ENCODE data around the gene GPR150. TPM values are rescaled to one million over a fixed set of nuclear protein-coding genes. Genes with fewer than 3 reads are reported as not detected.

GPR150 gene
- total RNA-seq, 2 experiments from 2014 or later = 0.60 to 0.75 TPM

DNA sequence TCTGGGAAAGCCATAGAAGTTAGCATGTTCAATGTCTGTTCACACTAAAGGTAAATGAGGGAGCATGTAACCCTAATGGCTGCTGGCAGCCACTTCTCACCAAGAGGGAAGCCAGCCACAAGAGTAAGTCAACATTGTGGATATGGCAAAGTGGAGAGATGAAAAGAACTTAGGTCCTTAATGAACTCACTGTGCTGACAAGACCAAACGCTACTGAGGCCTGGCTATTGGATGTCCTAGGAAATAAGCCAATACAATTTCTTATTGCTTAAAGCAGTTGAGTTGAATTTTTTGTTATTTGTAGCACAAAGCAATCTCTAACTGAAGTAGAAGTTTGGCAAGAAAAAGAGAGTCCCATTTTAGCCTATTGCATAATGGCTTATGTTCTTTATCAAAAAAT is 6.8 kb downstream of the GPR150 start:
- Histone ChIP-seq H3K36me3 (ENCODE audit: insufficient read depth, low read length) (no peaks in the 10 kb centered on the region), H3K4me3 (ENCODE audit: low read length) (no peak overlapping the region), H3K4me1 (ENCODE audit: insufficient read depth, low read length) (peaks cover 34% of the 10 kb centered on the region), H3K27me3 (ENCODE audit: control insufficient read depth in 1 of 2, insufficient read depth in 2 of 2, low read length in 2 of 2) (no peaks in the 10 kb centered on the region), H3K27ac (ENCODE audit: low read depth in 1 of 2, low read length in 2 of 2) (no peak overlapping the region), H3K9me3 (ENCODE audit: control insufficient read depth in 1 of 2, insufficient read depth in 1 of 2, low read length in 2 of 2) (no peaks in the 10 kb centered on the region)
- POLR2A ChIA-PET = no interaction called here
- intact Hi-C loops (cut with DNase I, micrococcal nuclease) = no loop called here
- Mint-ChIP-seq H3K27ac (no peak overlapping the region), H3K36me3 (ENCODE audit: low read depth) (no peaks in the 10 kb centered on the region), H3K4me3 (no peak overlapping the region), H3K9me3 (no peaks in the 10 kb centered on the region), H3K27me3 (no peaks in the 10 kb centered on the region), H3K4me1 (ENCODE audit: low read depth) (peaks cover 55% of the 10 kb centered on the region)
- TF ChIP-seq, protein P1, sequence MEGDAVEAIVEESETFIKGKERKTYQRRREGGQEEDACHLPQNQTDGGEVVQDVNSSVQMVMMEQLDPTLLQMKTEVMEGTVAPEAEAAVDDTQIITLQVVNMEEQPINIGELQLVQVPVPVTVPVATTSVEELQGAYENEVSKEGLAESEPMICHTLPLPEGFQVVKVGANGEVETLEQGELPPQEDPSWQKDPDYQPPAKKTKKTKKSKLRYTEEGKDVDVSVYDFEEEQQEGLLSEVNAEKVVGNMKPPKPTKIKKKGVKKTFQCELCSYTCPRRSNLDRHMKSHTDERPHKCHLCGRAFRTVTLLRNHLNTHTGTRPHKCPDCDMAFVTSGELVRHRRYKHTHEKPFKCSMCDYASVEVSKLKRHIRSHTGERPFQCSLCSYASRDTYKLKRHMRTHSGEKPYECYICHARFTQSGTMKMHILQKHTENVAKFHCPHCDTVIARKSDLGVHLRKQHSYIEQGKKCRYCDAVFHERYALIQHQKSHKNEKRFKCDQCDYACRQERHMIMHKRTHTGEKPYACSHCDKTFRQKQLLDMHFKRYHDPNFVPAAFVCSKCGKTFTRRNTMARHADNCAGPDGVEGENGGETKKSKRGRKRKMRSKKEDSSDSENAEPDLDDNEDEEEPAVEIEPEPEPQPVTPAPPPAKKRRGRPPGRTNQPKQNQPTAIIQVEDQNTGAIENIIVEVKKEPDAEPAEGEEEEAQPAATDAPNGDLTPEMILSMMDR (IDR thresholded peaks at IDR 0.05) = no peak
- no peak for DNase-seq
- ATAC-seq (ENCODE audit: poor library complexity) = no peak
- CTCF ChIA-PET = no interaction called here

DNA sequence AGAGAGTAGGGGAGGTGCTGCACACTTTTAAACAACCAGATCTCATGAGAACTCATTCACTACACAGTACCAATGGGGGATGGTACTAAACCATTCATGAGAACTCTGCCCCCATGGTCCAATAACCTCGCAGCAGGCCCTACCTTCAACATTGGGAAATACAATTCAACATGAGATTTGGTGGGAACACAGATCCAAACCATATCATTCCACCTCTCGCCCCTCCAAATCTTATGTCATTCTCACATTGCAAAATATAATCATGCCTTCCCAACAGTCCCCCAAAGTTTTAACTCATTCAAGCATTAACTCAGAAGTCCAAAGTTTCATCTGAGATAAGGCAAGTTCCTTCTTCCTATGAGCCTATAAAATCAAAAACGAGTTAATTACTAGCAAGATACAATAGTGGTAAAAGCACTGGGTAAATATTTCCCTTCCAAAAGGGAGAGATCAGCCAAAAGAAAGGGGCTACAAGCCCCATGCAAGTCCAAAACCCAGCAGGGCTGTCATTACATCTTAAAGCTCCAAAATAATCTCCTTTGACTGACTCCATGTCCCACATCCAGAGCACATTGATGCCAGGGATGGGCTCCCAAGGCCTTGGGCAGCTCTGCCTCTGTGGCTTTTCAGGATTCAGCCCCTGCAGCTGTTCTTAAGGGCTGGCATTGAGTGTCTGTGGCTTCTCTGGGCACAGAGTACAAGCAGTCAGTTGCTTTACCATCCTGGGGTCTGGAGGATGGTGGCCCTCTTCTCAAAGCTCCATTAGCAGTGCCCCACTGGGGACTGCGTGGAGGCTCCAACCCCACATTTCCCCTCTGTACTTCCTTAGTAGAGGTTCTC is 8.3 kb downstream of the GPR150 start:
- H3K27ac Mint-ChIP-seq = no peak overlapping the region
- no peak overlapping the region for H3K4me3 Mint-ChIP-seq
- TF ChIP-seq, protein P1 (IDR thresholded peaks at IDR 0.05) = no peak
- ATAC-seq (ENCODE audit: poor library complexity) (no peak), DNase-seq (no peak)
- POLR2A ChIA-PET = no interaction called here
- peaks cover 4% of the 10 kb centered on the region for H3K9me3 Mint-ChIP-seq
- Histone ChIP-seq H3K27me3 (ENCODE audit: control insufficient read depth in 1 of 2, insufficient read depth in 2 of 2, low read length in 2 of 2) (no peaks in the 10 kb centered on the region), H3K9me3 (ENCODE audit: control insufficient read depth in 1 of 2, insufficient read depth in 1 of 2, low read length in 2 of 2) (no peaks in the 10 kb centered on the region), H3K4me3 (ENCODE audit: low read length) (no peak overlapping the region), H3K36me3 (ENCODE audit: insufficient read depth, low read length) (no peaks in the 10 kb centered on the region), H3K27ac (ENCODE audit: low read depth in 1 of 2, low read length in 2 of 2) (no peak overlapping the region), H3K4me1 (ENCODE audit: insufficient read depth, low read length) (peaks cover 31% of the 10 kb centered on the region)
- H3K36me3 Mint-ChIP-seq (ENCODE audit: low read depth) = no peaks in the 10 kb centered on the region
- intact Hi-C loops (cut with DNase I, micrococcal nuclease) = no loop called here
- peaks cover 50% of the 10 kb centered on the region for H3K4me1 Mint-ChIP-seq (ENCODE audit: low read depth)
- CTCF ChIA-PET = no interaction called here
- H3K27me3 Mint-ChIP-seq = no peaks in the 10 kb centered on the region

DNA sequence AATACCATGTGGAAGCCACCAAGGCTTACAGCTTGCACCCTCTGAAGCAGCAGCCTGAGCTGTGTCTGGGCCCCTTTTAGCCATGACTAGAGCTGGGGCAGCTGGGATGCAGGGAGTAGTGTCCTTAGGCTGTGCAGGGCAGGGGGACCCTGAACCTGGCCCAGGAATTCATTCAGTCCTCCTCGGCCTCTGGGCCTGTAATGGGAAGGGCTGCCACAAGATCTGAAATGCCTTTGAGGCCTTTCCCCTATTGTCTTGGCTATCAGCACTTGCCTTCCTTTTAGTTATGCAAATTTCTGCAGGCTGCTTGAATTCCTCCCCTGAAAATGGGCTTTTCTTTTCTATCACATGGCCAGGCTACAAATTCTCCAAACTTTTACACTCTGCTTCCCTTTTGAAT is 9.0 kb downstream of the GPR150 start:
- no peak for DNase-seq
- no peak for ATAC-seq (ENCODE audit: poor library complexity)
- Histone ChIP-seq H3K4me1 (ENCODE audit: insufficient read depth, low read length) (peaks cover 25% of the 10 kb centered on the region), H3K27ac (ENCODE audit: low read depth in 1 of 2, low read length in 2 of 2) (no peak overlapping the region), H3K36me3 (ENCODE audit: insufficient read depth, low read length) (no peaks in the 10 kb centered on the region), H3K4me3 (ENCODE audit: low read length) (no peak overlapping the region), H3K27me3 (ENCODE audit: control insufficient read depth in 1 of 2, insufficient read depth in 2 of 2, low read length in 2 of 2) (no peaks in the 10 kb centered on the region), H3K9me3 (ENCODE audit: control insufficient read depth in 1 of 2, insufficient read depth in 1 of 2, low read length in 2 of 2) (no peaks in the 10 kb centered on the region)
- ChIA-PET CTCF (no interaction called here), POLR2A (no interaction called here)
- no peak overlapping the region for H3K27ac Mint-ChIP-seq
- no peaks in the 10 kb centered on the region for H3K36me3 Mint-ChIP-seq (ENCODE audit: low read depth)
- H3K9me3 Mint-ChIP-seq = peaks cover 4% of the 10 kb centered on the region
- no peak overlapping the region for H3K4me3 Mint-ChIP-seq
- no peaks in the 10 kb centered on the region for H3K27me3 Mint-ChIP-seq
- peaks cover 48% of the 10 kb centered on the region for H3K4me1 Mint-ChIP-seq (ENCODE audit: low read depth)
- intact Hi-C loops (cut with DNase I, micrococcal nuclease) = no loop called here
- TF ChIP-seq, protein P1 (IDR thresholded peaks at IDR 0.05) = no peak
